CD4-positive, alpha-beta T cell (primary cell): ENCODE measurements around the gene TSPAN15. TPM values are rescaled to one million over a fixed set of nuclear protein-coding genes. Genes with fewer than 3 reads are reported as not detected.
"Not testable (repeated sequence)": the region's sequence is repeated elsewhere in the genome, so short reads cannot be mapped to it uniquely, and the experiment has no call there.

ENCODE experiments used
- ATAC-seq: fragments of 200-7000 bp; cut with Tn5 transposase; one replicate; pipeline ENCODE4 v1.10.0; 2022; ENCODE audit warnings: mild to moderate bottlenecking; ENCODE audit not compliant: poor library complexity
- CTCF ChIA-PET: fragments of 350-600 bp; sonication (Branson Sonifier 250); formaldehyde crosslinking; loops from one replicate; lab custom pipeline; 2021; ENCODE audit warnings: antibody characterized with exemption, inconsistent platforms; lab: Charles Lee
- POLR2A ChIA-PET: fragments of 350-600 bp; sonication (Branson Sonifier 250); formaldehyde crosslinking; loops from one replicate; lab custom pipeline; 2021; ENCODE audit warnings: antibody characterized with exemption, inconsistent platforms; lab: Charles Lee
- DNase-seq, 14 experiments: peaks; one replicate each; pipeline ENCODE4 v3.0.0-alpha.2; 2013 to 2020; ENCODE audit warnings: mixed read lengths in 2 of 14
- H3K27ac ChIP-seq, 2 donors: one replicate each; pipeline versions ENCODE4 v1.5.1 to v1.7.0; 2013; ENCODE audit warnings: low read length in 2 of 2, low read depth in 1 of 2, mild to moderate bottlenecking in 1 of 2
- H3K27me3 ChIP-seq, 2 experiments: 1 replicate in 1 of 2; 2 replicates in 1 of 2; pipeline versions ENCODE4 v1.6.1 to v1.7.0; 2013; ENCODE audit warnings: low read length in 2 of 2, control low read depth in 1 of 2, mild to moderate bottlenecking in 1 of 2, moderate library complexity in 1 of 2; ENCODE audit not compliant: insufficient read depth in 2 of 2, control insufficient read depth in 1 of 2
- H3K36me3 ChIP-seq: one replicate; pipeline ENCODE4 v1.6.1; 2013; ENCODE audit warnings: low read length, control low read depth; ENCODE audit not compliant: insufficient read depth
- H3K4me1 ChIP-seq: one replicate; pipeline ENCODE4 v1.6.1; 2013; ENCODE audit warnings: low read length, control low read depth; ENCODE audit not compliant: insufficient read depth
- H3K4me3 ChIP-seq: one replicate; pipeline ENCODE4 v1.5.1; 2013; ENCODE audit warnings: mild to moderate bottlenecking, low read length, moderate library complexity
- H3K9me3 ChIP-seq, 2 experiments: 1 replicate in 1 of 2; 2 replicates in 1 of 2; pipeline versions ENCODE4 v1.6.1 to v1.7.0; 2013; ENCODE audit warnings: low read length in 2 of 2, mild to moderate bottlenecking in 2 of 2, control low read depth in 1 of 2, moderate library complexity in 1 of 2; ENCODE audit not compliant: control insufficient read depth in 1 of 2, insufficient read depth in 1 of 2
- H3K27ac Mint-ChIP-seq: one replicate; pipeline ENCODE4 v1.8.0; 2020; ENCODE audit warnings: mixed read lengths
- H3K27me3 Mint-ChIP-seq: one replicate; pipeline ENCODE4 v1.8.0; 2021; ENCODE audit warnings: mixed read lengths
- H3K36me3 Mint-ChIP-seq: one replicate; pipeline ENCODE4 v1.8.0; 2021; ENCODE audit warnings: low read depth, mixed read lengths
- H3K4me1 Mint-ChIP-seq: one replicate; pipeline ENCODE4 v1.8.0; 2021; ENCODE audit warnings: low read depth, mixed read lengths
- H3K4me3 Mint-ChIP-seq: one replicate; pipeline ENCODE4 v1.8.0; 2020; ENCODE audit warnings: mild to moderate bottlenecking, mixed read lengths
- H3K9me3 Mint-ChIP-seq: one replicate; pipeline ENCODE4 v1.8.0; 2020; ENCODE audit warnings: mixed read lengths
- CTCF ChIP-seq: fragments of 200-600 bp; IDR thresholded peaks from one replicate; pipeline ENCODE4 v1.8.0; 2022; ENCODE audit warnings: antibody characterized with exemption, mild to moderate bottlenecking
- intact Hi-C, 2 experiments: fragments of 100-400 bp; cut with DNase I in 1 of 2; cut with micrococcal nuclease in 1 of 2; formaldehyde crosslinking; loops; one replicate each; pipeline versions ENCODE4 v1.15.1 to v1.9.0; 2023 to 2025; cut with DNase I, micrococcal nuclease
- total RNA-seq, 174 experiments: library from RNA in 2 of 174; stranded (reverse) in 2 of 174; gene quantifications; one replicate each; pipeline ENCODE4 v1.2.3 and lab custom pipeline; 2021 to 2026

Gene TSPAN15
- total RNA-seq, 2 experiments from 2014 or later: 2.2 to 2.5 TPM

GRCh38 chr10:69449841-69450240 lies 1.4 kb upstream of the TSPAN15 start:
- Mint-ChIP-seq H3K36me3 (no peaks in the 10 kb centered on the region), H3K27me3 (no peaks in the 10 kb centered on the region), H3K27ac (peak overlapping the region; percentile 74), H3K4me3 (peak overlapping the region; percentile 85), H3K9me3 (no peaks in the 10 kb centered on the region), H3K4me1 (peaks cover 27% of the 10 kb centered on the region)
- ATAC-seq: peak; percentile 57
- H3K4me1 ChIP-seq: peaks cover 33% of the 10 kb centered on the region
- ChIA-PET POLR2A (interaction anchor here (1.0 to 1.1 kb wide), 2 partner anchors 41 to 57 kb away, joined by 3 to 4 read pairs; no protein-coding TSS in a partner anchor), CTCF (interaction anchor here (0.5 to 1.7 kb wide), 11 partner anchors 15 to 1603 kb away, joined by 3 to 5 read pairs (median 4); no protein-coding TSS in a partner anchor)
- H3K27ac ChIP-seq: no peak overlapping the region
- no peak overlapping the region for H3K4me3 ChIP-seq
- no peaks in the 10 kb centered on the region for H3K36me3 ChIP-seq
- intact Hi-C loops: loop anchor here in 1 of 2 experiments (2.0 kb wide), 1 partner anchor 55 kb away; no protein-coding TSS in a partner anchor
- no peaks in the 10 kb centered on the region for H3K9me3 ChIP-seq
- peak; percentile 53 for TF ChIP-seq CTCF
- no peaks in the 10 kb centered on the region for H3K27me3 ChIP-seq
- DNase-seq: peak in 12 of 14 experiments; percentile 19 to 80 (median 31)

- not testable (repeated sequence) for H3K27me3 ChIP-seq, H3K4me3 ChIP-seq, ATAC-seq, H3K9me3 Mint-ChIP-seq, H3K4me3 Mint-ChIP-seq, DNase-seq, H3K27ac ChIP-seq, H3K27me3 Mint-ChIP-seq, H3K27ac Mint-ChIP-seq, H3K36me3 Mint-ChIP-seq, H3K36me3 ChIP-seq, H3K9me3 ChIP-seq
- intact Hi-C loops: loop anchor here in 1 of 2 experiments (2.0 kb wide), 1 partner anchor 54 kb away; no protein-coding TSS in a partner anchor
- H3K4me1 ChIP-seq: peaks cover 33% of the 10 kb centered on the region
- ChIA-PET CTCF (interaction anchor here (0.6 to 2.1 kb wide), 12 partner anchors 15 to 1604 kb away, joined by 3 to 10 read pairs (median 4); no protein-coding TSS in a partner anchor), POLR2A (interaction anchor here (1.0 to 1.1 kb wide), 3 partner anchors 26 to 43 kb away, joined by 3 to 4 read pairs (median 3); no protein-coding TSS in a partner anchor)
- H3K4me1 Mint-ChIP-seq: peaks cover 27% of the 10 kb centered on the region
Observed at GRCh38 chr10:69450395-69450794, 870 bp upstream of the TSPAN15 start.

- TF ChIP-seq CTCF: no peak
- ATAC-seq (peak; percentile 6), DNase-seq (peak in 6 of 14 experiments; percentile 7 to 38 (median 27))
- H3K27me3 ChIP-seq: no peaks in the 10 kb centered on the region
- peaks cover 33% of the 10 kb centered on the region for H3K4me1 ChIP-seq
- peak overlapping the region; percentile 84 for H3K4me3 ChIP-seq
- intact Hi-C loops: loop anchor here in 1 of 2 experiments (2.0 kb wide), 1 partner anchor 53 kb away; no protein-coding TSS in a partner anchor
- POLR2A ChIA-PET: interaction anchor here (1.0 to 1.5 kb wide), 3 partner anchors 26 to 45 kb away, joined by 3 to 5 read pairs (median 3); no protein-coding TSS in a partner anchor
- Mint-ChIP-seq H3K9me3 (no peaks in the 10 kb centered on the region), H3K4me3 (peak overlapping the region; percentile 92), H3K4me1 (peaks cover 27% of the 10 kb centered on the region), H3K27ac (no peak overlapping the region), H3K27me3 (no peaks in the 10 kb centered on the region), H3K36me3 (no peaks in the 10 kb centered on the region)
- CTCF ChIA-PET: interaction anchor here (1.0 to 2.1 kb wide), 3 partner anchors 12 to 55 kb away, joined by 3 to 10 read pairs (median 3); no protein-coding TSS in a partner anchor
- H3K9me3 ChIP-seq: no peaks in the 10 kb centered on the region
- H3K27ac ChIP-seq: no peak overlapping the region
- H3K36me3 ChIP-seq: no peaks in the 10 kb centered on the region
Observed at GRCh38 chr10:69451784-69452251, 553 bp downstream of the TSPAN15 start.
